GM18511 (cell line): ENCODE measurements around the gene ALOX15B.

Experiments used
- ATAC-seq: cut with Tn5 transposase; IDR thresholded peaks from one replicate; pipeline ENCODE4 v1.9.1; 2021; ENCODE audit warnings: mild to moderate bottlenecking, moderate library complexity; ENCODE audit not compliant: unreplicated experiment

ALOX15B gene, protein sequence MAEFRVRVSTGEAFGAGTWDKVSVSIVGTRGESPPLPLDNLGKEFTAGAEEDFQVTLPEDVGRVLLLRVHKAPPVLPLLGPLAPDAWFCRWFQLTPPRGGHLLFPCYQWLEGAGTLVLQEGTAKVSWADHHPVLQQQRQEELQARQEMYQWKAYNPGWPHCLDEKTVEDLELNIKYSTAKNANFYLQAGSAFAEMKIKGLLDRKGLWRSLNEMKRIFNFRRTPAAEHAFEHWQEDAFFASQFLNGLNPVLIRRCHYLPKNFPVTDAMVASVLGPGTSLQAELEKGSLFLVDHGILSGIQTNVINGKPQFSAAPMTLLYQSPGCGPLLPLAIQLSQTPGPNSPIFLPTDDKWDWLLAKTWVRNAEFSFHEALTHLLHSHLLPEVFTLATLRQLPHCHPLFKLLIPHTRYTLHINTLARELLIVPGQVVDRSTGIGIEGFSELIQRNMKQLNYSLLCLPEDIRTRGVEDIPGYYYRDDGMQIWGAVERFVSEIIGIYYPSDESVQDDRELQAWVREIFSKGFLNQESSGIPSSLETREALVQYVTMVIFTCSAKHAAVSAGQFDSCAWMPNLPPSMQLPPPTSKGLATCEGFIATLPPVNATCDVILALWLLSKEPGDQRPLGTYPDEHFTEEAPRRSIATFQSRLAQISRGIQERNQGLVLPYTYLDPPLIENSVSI

DNA sequence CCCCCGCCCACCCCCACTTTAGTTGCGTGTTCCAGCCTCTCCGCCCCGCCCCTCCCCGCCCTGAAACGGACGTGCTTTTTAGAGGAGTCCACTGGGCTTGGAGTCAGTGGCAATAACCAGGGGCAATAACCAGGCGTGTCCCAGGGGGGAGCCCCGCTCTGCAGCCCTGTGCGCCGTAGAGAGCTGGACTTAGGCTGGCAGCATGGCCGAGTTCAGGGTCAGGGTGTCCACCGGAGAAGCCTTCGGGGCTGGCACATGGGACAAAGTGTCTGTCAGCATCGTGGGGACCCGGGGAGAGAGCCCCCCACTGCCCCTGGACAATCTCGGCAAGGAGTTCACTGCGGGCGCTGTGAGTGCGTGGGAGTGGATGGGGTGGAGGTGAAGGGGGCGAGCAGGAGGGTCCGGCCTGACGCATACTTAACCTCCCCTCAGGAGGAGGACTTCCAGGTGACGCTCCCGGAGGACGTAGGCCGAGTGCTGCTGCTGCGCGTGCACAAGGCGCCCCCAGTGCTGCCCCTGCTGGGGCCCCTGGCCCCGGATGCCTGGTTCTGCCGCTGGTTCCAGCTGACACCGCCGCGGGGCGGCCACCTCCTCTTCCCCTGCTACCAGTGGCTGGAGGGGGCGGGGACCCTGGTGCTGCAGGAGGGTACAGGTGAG lies at the start of gene ALOX15B:
Gene ALOX15B, plus strand, starts transcription at position 106 of the 657 bp plus-strand sequence. Its CDS starts 97 bp downstream, at position 203.
- no peak for ATAC-seq

GRCh38 chr17:7989781-7990655 lies 48.8 kb upstream of the ALOX15B start:
- ATAC-seq: peak; percentile 70

DNA sequence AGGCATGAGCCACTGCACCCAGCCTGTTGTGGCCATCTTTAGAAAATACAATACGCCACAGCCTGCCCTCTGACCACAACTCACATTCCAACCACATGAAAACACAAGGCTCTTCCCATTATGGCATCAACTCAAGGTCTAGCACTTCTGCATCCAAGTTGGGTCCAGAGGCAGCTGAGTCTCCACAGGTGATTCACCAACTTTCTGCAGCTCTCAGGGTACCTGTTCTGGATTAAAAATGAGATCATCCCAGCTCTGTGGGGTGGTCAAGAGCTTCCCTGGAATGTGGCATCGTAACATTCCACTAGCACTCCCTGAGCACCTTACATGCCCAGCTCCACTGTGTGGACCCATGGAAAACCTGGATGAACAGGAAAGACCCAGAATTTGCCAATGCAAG lies 46.3 kb upstream of the ALOX15B start:
- ATAC-seq: no peak

DNA sequence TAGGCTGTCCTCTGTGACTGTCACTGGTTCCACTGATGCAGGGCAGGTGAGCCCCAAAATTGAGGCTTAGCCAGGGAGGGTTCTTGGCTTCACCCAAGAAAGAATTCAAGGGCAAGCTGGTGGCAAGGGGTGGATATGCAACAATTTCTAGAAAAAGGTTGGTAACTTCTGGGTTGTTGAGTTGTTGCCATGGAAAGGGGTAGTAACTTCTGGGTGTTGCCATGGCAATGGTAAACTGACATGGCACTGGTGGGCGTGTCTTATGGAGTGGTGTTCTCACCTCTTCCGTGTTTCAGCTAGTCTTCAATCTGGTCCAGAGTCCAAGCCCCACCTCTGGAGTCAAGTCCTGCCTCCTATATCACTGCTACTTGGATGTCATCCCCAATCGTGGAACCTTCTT lies 45.9 kb upstream of the ALOX15B start:
- ATAC-seq: no peak

- ATAC-seq: no peak
Measured at GRCh38 chr17:7993972-7994589, 44.8 kb upstream of the ALOX15B start.

DNA sequence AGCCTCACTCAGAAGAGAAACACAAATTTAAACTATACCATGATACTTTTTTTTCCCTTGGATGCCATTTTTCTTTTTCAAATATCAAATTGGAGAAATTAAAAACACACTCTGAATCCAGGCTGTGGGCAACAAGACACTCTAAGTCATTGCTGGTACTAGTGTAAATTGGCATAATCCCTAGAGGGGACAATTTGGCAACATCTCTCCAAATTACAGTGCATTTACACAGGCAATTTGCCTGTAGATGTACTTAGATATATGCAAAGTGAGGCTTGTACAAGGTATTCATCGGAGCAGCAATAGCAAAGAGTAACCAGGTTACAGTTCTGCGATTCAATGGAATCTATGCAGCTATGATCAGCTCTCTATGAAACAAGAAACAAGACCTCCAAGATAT lies 43.1 kb upstream of the ALOX15B start:
- no peak for ATAC-seq

DNA sequence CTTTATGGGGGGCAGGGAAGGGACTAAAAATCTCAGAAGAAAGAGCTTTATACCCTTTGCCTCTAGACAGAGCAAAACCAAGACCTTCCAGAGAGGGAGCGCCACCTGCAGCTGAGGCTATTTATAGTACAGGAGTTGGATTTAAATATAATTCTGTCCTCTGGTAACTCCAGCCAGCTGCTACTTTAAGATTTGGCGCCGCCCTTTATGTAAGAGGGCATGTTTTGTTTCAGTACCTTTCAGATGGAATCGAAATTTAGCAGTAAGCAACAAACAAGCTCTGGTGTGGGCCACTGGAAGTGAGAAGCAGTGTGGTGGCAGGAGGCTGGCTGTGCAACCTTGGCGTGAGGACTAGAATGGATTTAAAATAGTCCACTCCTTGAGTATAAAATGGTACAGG lies 41.7 kb upstream of the ALOX15B start:
- no peak for ATAC-seq

DNA sequence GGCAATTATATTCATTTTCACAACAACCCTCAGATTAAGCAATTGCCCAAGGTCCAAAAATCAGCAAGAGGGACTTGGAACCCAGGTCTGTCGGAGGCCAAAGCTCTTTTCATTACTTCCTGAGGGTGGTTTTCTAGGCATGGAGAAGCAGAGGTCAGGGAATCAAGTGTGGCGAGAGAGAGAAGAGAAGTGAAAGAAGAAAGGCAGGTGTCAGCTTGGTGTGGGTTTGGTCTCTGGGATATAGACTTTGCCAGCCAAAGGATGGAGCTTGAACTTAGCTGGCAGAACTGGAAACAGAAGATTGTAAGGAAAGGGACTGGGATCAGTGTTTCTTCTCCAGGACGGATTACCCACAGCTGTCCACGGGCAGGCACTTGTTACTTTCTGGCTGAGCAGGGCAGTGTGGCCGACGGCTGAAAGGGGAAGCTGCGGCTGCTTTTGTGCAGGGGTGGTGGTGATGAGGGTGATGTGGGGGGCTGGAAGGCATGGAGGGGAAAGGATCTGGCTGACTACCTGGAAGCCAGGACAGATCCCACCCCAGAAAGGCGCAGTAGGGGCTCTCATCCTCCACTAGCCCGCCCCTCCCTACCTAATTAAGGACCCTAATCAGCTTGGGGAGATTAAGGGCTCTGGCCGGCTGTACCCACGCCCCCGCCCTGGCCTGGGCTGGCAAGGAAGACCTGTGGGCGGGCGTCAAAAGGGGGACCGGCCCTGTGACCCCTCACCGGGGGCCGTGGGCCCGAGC lies 36.7 kb upstream of the ALOX15B start, which contains the start of gene GUCY2D:
Gene GUCY2D, plus strand, starts transcription at position 640 of the 745 bp plus-strand sequence. CDS start 433 bp downstream, outside the sequence.
- no peak for ATAC-seq

DNA sequence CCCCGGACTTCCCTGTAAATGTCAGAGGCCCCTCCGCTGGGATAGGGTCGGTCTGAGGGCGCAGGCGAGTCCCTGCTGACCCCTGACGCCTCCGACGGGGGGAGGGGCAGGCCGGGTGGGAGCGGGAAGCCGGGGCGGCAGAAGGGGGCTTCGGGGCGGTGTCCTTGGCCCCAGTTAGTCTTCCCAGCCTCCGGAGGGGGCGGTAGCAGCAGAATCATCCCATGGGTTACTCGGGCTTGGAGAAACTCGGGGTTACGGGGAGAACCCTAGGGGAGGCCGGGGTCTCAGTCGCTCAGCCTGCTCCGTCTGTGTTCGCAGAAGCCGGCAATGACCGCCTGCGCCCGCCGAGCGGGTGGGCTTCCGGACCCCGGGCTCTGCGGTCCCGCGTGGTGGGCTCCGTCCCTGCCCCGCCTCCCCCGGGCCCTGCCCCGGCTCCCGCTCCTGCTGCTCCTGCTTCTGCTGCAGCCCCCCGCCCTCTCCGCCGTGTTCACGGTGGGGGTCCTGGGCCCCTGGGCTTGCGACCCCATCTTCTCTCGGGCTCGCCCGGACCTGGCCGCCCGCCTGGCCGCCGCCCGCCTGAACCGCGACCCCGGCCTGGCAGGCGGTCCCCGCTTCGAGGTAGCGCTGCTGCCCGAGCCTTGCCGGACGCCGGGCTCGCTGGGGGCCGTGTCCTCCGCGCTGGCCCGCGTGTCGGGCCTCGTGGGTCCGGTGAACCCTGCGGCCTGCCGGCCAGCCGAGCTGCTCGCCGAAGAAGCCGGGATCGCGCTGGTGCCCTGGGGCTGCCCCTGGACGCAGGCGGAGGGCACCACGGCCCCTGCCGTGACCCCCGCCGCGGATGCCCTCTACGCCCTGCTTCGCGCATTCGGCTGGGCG lies 35.9 kb upstream of the ALOX15B start:
- ATAC-seq: no peak

DNA sequence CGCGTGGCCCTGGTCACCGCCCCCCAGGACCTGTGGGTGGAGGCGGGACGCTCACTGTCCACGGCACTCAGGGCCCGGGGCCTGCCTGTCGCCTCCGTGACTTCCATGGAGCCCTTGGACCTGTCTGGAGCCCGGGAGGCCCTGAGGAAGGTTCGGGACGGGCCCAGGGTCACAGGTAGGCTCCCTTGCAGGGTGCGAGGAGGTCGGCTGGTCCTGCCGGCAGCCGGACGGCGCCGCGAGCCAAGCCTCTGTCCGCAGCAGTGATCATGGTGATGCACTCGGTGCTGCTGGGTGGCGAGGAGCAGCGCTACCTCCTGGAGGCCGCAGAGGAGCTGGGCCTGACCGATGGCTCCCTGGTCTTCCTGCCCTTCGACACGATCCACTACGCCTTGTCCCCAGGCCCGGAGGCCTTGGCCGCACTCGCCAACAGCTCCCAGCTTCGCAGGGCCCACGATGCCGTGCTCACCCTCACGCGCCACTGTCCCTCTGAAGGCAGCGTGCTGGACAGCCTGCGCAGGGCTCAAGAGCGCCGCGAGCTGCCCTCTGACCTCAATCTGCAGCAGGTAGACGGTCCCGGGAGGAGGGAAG lies 35.2 kb upstream of the ALOX15B start:
- ATAC-seq: no peak

GRCh38 chr17:8004899-8005298 lies 34.0 kb upstream of the ALOX15B start:
- ATAC-seq: no peak

GRCh38 chr17:8005357-8005756 lies 33.5 kb upstream of the ALOX15B start:
- no peak for ATAC-seq

GRCh38 chr17:8005967-8006730 lies 32.7 kb upstream of the ALOX15B start:
- ATAC-seq: no peak

- ATAC-seq: no peak
Measured at GRCh38 chr17:8006836-8007680, 31.8 kb upstream of the ALOX15B start.

- no peak for ATAC-seq
Measured at GRCh38 chr17:8007836-8008235, 31.0 kb upstream of the ALOX15B start.

DNA sequence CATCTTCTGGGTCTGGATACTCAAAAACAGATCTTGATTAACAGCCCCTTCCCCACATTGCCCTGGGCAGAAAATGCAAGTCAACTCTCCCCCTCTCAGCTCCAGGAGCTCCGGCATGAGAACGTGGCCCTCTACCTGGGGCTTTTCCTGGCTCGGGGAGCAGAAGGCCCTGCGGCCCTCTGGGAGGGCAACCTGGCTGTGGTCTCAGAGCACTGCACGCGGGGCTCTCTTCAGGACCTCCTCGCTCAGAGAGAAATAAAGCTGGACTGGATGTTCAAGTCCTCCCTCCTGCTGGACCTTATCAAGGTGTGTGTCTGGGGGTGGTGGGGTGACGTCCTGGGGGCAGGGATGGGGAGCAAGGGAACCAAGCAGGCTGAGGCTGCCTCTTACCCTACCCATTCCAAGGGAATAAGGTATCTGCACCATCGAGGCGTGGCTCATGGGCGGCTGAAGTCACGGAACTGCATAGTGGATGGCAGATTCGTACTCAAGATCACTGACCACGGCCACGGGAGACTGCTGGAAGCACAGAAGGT lies 26.7 kb upstream of the ALOX15B start:
- ATAC-seq: no peak
